Fibroblast of lung (primary cell): ENCODE measurements around the gene DEGS2. TPM values are rescaled to one million over a fixed set of nuclear protein-coding genes. Genes with fewer than 3 reads are reported as not detected.
A peak's percentile ranks its signal among the peaks of the same experiment; 100 is the strongest.

ENCODE experiments used
- DNase-seq, 2 donors: peaks; one replicate each; pipeline versions ENCODE4 v3.0.0 to v3.0.0-alpha.2; 2010; ENCODE audit warnings: low read depth in 2 of 2
- H2AFZ ChIP-seq: 2 replicates; pipeline ENCODE4 v1.5.1; 2012; ENCODE audit warnings: low read length, control low read depth, inconsistent platforms
- H3K27ac ChIP-seq: 2 replicates; pipeline ENCODE4 v1.5.1; 2011; ENCODE audit warnings: low read length, control low read depth; ENCODE audit not compliant: insufficient read depth
- H3K27me3 ChIP-seq: 2 replicates; pipeline ENCODE4 v1.5.1; 2011; ENCODE audit warnings: mild to moderate bottlenecking, low read length; ENCODE audit not compliant: control insufficient read depth, insufficient read depth
- H3K36me3 ChIP-seq: 2 replicates; pipeline ENCODE4 v1.5.1; 2011; ENCODE audit warnings: low read length; ENCODE audit not compliant: control insufficient read depth, insufficient read depth
- H3K4me1 ChIP-seq: 2 replicates; pipeline ENCODE4 v1.5.1; 2011; ENCODE audit warnings: low read length; ENCODE audit not compliant: control insufficient read depth, insufficient read depth; ENCODE audit errors: extremely low read depth
- H3K4me2 ChIP-seq: 2 replicates; pipeline ENCODE4 v1.5.1; 2011; ENCODE audit warnings: low read length, control low read depth; ENCODE audit not compliant: insufficient read depth; ENCODE audit errors: extremely low read depth
- H3K4me3 ChIP-seq, 4 experiments: fragments of 200-600 bp in 1 of 4; sonication (generic) in 1 of 4; replicated peaks in 1 of 4; 2 replicates each; pipeline ENCODE4 v1.5.1; 2011 to 2016; ENCODE audit warnings: low read length in 4 of 4, low read depth in 3 of 4, mild to moderate bottlenecking in 3 of 4, control low read depth in 2 of 4, inconsistent platforms in 1 of 4, mixed read lengths in 1 of 4; ENCODE audit not compliant: insufficient read depth in 1 of 4; ENCODE audit errors: control extremely low read depth in 1 of 4
- H3K79me2 ChIP-seq: 2 replicates; pipeline ENCODE4 v1.5.1; 2012; ENCODE audit warnings: mild to moderate bottlenecking, low read length, inconsistent platforms; ENCODE audit not compliant: control insufficient read depth, insufficient read depth
- H3K9ac ChIP-seq: 2 replicates; pipeline ENCODE4 v1.5.1; 2011; ENCODE audit warnings: mild to moderate bottlenecking, low read length, control low read depth; ENCODE audit not compliant: insufficient read depth
- H3K9me3 ChIP-seq: 2 replicates; pipeline ENCODE4 v1.5.1; 2012; ENCODE audit warnings: low read depth, low read length; ENCODE audit not compliant: control insufficient read depth, insufficient read depth
- H4K20me1 ChIP-seq: 2 replicates; pipeline ENCODE4 v1.5.1; 2011; ENCODE audit warnings: low read length; ENCODE audit not compliant: control insufficient read depth, insufficient read depth; ENCODE audit errors: extremely low read depth
- EZH2 ChIP-seq: IDR thresholded peaks from 2 replicates; pipeline ENCODE4 v1.5.1; 2012; ENCODE audit warnings: low read length, control low read depth, mild to moderate bottlenecking; ENCODE audit errors: missing control alignments
- polyA plus RNA-seq, 2 donors: library from polyadenylated mRNA; depleted of rRNA in 1 of 2; stranded (reverse) in 1 of 2; unstranded in 1 of 2; fragments of >200 nt; gene quantifications; 2 replicates each; pipeline ENCODE4 v1.2.1, GENCODE V29; 2011 to 2012; ENCODE audit warnings: missing spikeins in 1 of 2
- total RNA-seq: library from RNA; depleted of rRNA; stranded (reverse); fragments of >200 nt; gene quantifications from 2 replicates; pipeline ENCODE4 v1.2.1, GENCODE V29; 2014
- TF ChIP-seq, protein P1 (sequence below), 2 donors: IDR thresholded peaks in 1 of 2; conservative IDR thresholded peaks in 1 of 2; 1 replicate in 1 of 2; 2 replicates in 1 of 2; pipeline ENCODE4 v1.5.1; 2011 to 2012; ENCODE audit warnings: low read length in 2 of 2, control low read depth in 1 of 2, inconsistent platforms in 1 of 2, low read depth in 1 of 2, mild to moderate bottlenecking in 1 of 2

The DEGS2 gene
- total and polyA plus RNA-seq, 2 donors (not counting 1 experiment from before 2014, with no cell fraction given), result under 0.01 TPM; not detected in 1

DNA sequence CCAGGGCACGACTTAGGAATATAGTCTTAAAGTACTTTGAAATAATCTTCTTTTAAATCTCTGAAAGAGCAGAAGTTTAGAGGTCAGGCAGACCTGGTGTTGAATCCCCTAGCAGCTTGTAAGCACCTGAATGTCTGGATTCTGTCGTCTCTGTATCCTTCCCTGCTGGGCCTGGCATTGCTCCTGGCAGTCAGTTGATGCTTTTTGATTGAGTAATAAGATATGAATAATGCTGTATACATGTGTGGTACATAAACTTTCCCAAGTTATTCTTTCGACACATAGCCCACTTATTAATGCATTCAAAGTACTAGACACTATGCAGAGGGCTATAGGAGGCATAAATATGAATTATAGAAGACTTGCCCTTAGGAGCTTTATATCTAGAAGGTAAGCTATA lies 62.8 kb downstream of the DEGS2 start:
- Histone ChIP-seq H3K4me2 (no peak overlapping the region), H3K79me2 (no peaks in the 10 kb centered on the region)
- DNase-seq, result peak; percentile 42 to 65

More for the DNA sequence above, 62.8 kb downstream of the DEGS2 start:
- Histone ChIP-seq H3K27me3 (no peaks in the 10 kb centered on the region), H3K4me1 (peaks cover 3% of the 10 kb centered on the region), H3K9me3 (no peaks in the 10 kb centered on the region), H3K4me3 (no peak overlapping the region), H4K20me1 (no peaks in the 10 kb centered on the region), H2AFZ (no peak overlapping the region), H3K36me3 (peaks cover 3% of the 10 kb centered on the region), H3K27ac (no peak overlapping the region), H3K9ac (no peak overlapping the region)
- TF ChIP-seq, protein P1, sequence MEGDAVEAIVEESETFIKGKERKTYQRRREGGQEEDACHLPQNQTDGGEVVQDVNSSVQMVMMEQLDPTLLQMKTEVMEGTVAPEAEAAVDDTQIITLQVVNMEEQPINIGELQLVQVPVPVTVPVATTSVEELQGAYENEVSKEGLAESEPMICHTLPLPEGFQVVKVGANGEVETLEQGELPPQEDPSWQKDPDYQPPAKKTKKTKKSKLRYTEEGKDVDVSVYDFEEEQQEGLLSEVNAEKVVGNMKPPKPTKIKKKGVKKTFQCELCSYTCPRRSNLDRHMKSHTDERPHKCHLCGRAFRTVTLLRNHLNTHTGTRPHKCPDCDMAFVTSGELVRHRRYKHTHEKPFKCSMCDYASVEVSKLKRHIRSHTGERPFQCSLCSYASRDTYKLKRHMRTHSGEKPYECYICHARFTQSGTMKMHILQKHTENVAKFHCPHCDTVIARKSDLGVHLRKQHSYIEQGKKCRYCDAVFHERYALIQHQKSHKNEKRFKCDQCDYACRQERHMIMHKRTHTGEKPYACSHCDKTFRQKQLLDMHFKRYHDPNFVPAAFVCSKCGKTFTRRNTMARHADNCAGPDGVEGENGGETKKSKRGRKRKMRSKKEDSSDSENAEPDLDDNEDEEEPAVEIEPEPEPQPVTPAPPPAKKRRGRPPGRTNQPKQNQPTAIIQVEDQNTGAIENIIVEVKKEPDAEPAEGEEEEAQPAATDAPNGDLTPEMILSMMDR (conservative IDR thresholded peaks at IDR 0.05 in 1 of 2, IDR thresholded peaks at IDR 0.05 in 1 of 2; ENCODE audit: low read depth in 1 of 2, low read length in 2 of 2), result no peak
- no peak for TF ChIP-seq EZH2

Other genes with a start within 250 kb of the DEGS2 start
- 12.8 and 23.5 TPM in 2 replicates for gene EVL, start 94.2 kb downstream of the DEGS2 start, total RNA-seq
- 28.1 and 39.7 TPM in 2 replicates for gene EVL, start 94.2 kb downstream of the DEGS2 start, polyA plus RNA-seq
- 37.5 and 40.8 TPM in 2 replicates for gene YY1, start 79.5 kb upstream of the DEGS2 start, total RNA-seq
- gene YY1, start 79.5 kb upstream of the DEGS2 start, polyA plus RNA-seq, result 33.8 and 41.9 TPM in 2 replicates
- gene SLC25A29, start 146.8 kb upstream of the DEGS2 start, total RNA-seq, result 21.8 and 24.1 TPM in 2 replicates
- 6.2 and 8.8 TPM in 2 replicates for gene SLC25A29, start 146.8 kb upstream of the DEGS2 start, polyA plus RNA-seq
- gene SLC25A47, start 163.7 kb upstream of the DEGS2 start, total RNA-seq, result under 0.01 TPM in 1 of 2 replicates, not detected in the other
- not detected in 2 replicates for gene SLC25A47, start 163.7 kb upstream of the DEGS2 start, polyA plus RNA-seq
- 15.4 and 20.3 TPM in 2 replicates for gene WDR25, start 216.8 kb upstream of the DEGS2 start, total RNA-seq
- gene WDR25, start 216.8 kb upstream of the DEGS2 start, polyA plus RNA-seq, result 10.1 and 21.2 TPM in 2 replicates